ENCODE data around the gene DHCR7.
A peak's percentile ranks its signal among the peaks of the same experiment; 100 is the strongest.
"Not testable (repeated sequence)": the region's sequence is repeated elsewhere in the genome, so short reads cannot be mapped to it uniquely, and the experiment has no call there.

DHCR7 gene

DNA sequence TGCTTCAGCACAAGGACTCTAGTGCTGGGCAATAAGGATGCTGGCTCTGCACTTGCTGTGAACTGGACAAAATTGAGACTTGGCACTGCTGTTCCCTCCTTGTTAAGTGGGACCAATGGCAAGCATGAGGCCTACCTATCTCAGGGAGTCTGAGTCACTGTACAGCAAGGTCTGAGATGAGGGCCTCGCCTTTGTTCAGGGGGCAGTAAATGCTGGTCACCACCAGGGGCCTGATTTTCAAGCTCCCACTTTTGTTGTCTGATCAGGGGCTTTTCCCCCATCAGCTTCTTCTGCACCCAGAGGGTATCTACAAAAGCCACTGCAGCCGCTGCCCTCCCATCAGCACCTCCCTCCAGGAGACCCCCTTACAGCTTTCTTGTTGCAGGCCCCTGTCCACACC, 22.8 kb downstream of the DHCR7 start:
- TF ChIP-seq, protein P1, sequence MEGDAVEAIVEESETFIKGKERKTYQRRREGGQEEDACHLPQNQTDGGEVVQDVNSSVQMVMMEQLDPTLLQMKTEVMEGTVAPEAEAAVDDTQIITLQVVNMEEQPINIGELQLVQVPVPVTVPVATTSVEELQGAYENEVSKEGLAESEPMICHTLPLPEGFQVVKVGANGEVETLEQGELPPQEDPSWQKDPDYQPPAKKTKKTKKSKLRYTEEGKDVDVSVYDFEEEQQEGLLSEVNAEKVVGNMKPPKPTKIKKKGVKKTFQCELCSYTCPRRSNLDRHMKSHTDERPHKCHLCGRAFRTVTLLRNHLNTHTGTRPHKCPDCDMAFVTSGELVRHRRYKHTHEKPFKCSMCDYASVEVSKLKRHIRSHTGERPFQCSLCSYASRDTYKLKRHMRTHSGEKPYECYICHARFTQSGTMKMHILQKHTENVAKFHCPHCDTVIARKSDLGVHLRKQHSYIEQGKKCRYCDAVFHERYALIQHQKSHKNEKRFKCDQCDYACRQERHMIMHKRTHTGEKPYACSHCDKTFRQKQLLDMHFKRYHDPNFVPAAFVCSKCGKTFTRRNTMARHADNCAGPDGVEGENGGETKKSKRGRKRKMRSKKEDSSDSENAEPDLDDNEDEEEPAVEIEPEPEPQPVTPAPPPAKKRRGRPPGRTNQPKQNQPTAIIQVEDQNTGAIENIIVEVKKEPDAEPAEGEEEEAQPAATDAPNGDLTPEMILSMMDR (conservative IDR thresholded peaks at IDR 0.05; ENCODE audit: low read depth, low read length): peak; percentile 8
- no peak overlapping the region for H3K4me3 ChIP-seq (ENCODE audit: low read length)
- DNase-seq (ENCODE audit: low read depth): no peak

DNA sequence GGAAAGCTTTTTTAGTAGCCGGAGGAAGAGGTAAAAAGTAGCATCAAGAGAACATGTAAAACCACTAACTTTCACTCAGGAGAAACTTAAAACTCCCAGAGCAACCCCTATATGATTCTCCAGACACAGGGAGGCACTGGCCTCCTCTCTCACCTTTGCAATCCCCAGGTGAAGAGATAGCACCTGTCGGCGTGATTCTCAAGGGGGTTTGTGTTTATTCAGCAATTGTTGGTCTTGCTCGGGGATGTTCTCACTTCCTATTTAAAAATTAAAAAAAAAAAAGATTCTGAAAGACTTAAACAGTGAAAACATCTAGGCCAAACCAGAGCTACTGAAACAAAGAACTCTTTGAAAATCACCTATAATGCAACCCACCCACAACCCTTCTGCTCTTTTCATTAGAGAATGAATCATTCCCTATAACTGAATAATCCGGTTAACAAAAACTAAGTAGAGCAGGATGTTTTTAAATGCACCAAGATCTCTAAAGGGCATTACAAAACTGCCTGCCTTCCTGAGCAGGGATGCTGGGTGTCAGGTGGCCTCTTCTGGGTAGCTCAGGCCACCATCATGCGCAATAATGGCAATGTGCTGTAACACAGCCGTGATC, 24.9 kb downstream of the DHCR7 start:
- DNase-seq (ENCODE audit: low read depth): peak; percentile 19
- TF ChIP-seq, protein P1 (conservative IDR thresholded peaks at IDR 0.05; ENCODE audit: low read depth, low read length): no peak
- no peak overlapping the region for H3K4me3 ChIP-seq (ENCODE audit: low read length)

DNA sequence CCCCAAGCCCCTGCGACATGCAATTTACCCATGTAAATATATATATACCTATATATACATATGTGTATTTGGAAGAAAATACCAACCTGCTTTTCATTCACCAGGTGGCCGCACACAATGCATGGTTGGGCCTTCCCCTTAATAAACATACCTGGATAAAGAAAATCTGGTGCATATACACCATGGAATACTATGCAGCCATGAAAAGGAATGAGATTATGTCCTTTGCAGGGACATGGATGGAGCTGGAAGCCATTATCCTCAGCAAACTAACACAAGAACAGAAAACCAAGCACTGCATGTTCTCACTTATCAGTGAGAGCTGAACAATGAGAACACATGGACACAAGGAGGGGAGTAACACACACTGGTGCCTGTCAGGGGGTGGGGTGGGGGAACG, 25.9 kb downstream of the DHCR7 start:
- H3K4me3 ChIP-seq (ENCODE audit: low read length); DNase-seq (ENCODE audit: low read depth): not testable (repeated sequence)

DNA sequence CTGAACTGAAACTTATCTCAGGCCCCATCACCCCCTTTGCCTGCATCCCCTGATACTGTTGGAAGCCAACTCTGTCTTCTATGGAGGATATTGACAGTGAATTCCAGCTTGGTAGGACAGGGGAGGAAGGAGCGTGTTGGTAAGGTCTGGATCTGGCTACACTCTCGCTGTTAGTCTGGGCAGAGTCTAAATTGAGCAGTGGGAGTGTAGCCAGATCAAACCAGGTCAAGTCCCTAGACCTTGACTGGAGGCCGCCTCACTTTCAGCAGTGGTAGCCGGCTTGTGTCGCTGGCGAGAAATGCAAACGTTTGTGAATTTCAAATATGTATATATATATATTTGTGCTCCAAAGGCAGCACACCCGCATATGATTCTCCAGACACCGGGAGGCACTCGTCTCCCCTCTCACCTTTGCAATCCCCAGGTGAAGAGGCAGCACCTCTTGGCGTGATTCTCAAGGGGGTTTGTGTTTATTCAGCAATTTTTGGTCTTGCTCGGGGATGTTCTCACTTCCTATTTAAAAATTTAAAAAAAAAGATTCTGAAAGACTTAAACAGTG, 26.7 kb downstream of the DHCR7 start:
- TF ChIP-seq, protein P1 (conservative IDR thresholded peaks at IDR 0.05; ENCODE audit: low read depth, low read length): no peak
- DNase-seq (ENCODE audit: low read depth): no peak
- no peak overlapping the region for H3K4me3 ChIP-seq (ENCODE audit: low read length)

- TF ChIP-seq, protein P1 (conservative IDR thresholded peaks at IDR 0.05; ENCODE audit: low read depth, low read length): peak; percentile 84
- no peak overlapping the region for H3K4me3 ChIP-seq (ENCODE audit: low read length)
- peak; percentile 7 for DNase-seq (ENCODE audit: low read depth)
These were observed 27.5 kb downstream of the DHCR7 start for GRCh38 chr11:71420455-71421241.

- DNase-seq (ENCODE audit: low read depth): no peak
- TF ChIP-seq, protein P1 (conservative IDR thresholded peaks at IDR 0.05; ENCODE audit: low read depth, low read length): no peak
- no peak overlapping the region for H3K4me3 ChIP-seq (ENCODE audit: low read length)
These were observed 29.6 kb downstream of the DHCR7 start for GRCh38 chr11:71418643-71419042.

DNA sequence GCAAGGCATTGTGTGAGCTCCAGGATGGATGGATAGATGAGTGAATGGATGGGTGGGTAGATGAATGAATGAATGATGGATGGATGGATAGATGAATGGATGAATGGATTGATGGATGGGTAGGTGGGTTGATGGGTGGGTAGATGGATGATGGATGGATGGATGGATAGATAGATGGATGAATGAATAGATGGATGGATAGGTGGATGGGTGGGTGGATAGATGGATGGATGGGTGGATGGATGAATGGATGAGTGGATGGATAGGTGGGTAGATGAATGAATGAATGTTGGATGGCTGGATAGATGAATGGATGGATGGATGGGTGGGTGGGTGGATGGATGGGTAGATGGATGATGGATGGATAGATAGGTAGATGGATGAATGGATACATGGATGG, 33.5 kb downstream of the DHCR7 start:
- H3K4me3 ChIP-seq (ENCODE audit: low read length): no peak overlapping the region
- TF ChIP-seq, protein P1 (conservative IDR thresholded peaks at IDR 0.05; ENCODE audit: low read depth, low read length): no peak
- DNase-seq (ENCODE audit: low read depth): no peak

Data from retinal pigment epithelial cell (primary cell).